H54 (cell line): ENCODE measurements around the gene PIK3R3.

Experiments used
- DNase-seq: peaks from one replicate; pipeline ENCODE4 v3.0.0; 2011; ENCODE audit warnings: low spot score, mixed read lengths; ENCODE audit not compliant: insufficient read length
- FAIRE-seq: peaks from 3 replicates; lab custom pipeline; 2011; peaks lifted over from hg19 to GRCh38; lab: Jason Lieb, UNC
- POLR2A ChIP-seq: IDR thresholded peaks from 2 replicates; pipeline ENCODE4 v1.6.1; 2011; ENCODE audit warnings: low read depth, mild to moderate bottlenecking, low read length

The PIK3R3 gene

DNA sequence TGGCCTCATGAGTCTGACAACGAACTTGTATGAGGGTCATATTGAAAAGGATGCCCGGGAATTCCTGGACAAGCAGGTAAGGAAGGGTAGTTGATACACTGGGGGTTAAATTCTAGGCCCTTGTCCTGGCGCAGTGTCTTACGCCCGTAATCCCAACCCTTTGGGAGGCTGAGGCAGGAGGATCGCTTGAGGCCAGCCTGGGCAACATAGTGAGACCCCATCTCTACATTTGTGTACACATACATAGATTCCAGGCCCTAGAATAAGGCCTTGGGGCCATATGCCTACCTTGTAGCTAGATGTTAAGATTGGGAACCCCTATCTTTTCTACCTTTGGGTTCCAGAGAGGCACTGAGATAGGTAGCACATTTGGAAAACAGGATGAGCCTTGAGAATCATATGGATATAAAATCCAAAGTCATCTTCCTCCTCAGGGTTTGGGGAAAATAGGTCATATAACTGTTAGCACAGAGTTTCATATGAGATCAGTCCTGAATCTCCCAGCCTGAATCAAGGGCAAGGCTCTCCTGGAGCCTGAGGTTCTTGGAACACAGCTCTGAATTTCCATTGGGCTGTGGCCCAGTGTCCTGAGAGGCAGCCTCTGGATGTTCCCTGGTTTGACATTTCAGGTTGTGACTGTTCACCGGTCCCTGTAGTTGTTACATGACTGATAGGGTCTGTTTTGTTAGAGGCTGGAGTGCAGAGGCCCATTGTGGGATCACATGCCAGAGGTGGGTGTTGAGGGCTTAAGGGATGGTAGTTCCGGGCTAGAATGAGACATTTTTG is 104.4 kb downstream of the PIK3R3 start:
- DNase-seq (no peak), FAIRE-seq (no peak)
- no peak for TF ChIP-seq POLR2A

GRCh38 chr1:46026531-46026930 is 105.9 kb downstream of the PIK3R3 start:
- DNase-seq: no peak
- FAIRE-seq: no peak
- no peak for TF ChIP-seq POLR2A

DNA sequence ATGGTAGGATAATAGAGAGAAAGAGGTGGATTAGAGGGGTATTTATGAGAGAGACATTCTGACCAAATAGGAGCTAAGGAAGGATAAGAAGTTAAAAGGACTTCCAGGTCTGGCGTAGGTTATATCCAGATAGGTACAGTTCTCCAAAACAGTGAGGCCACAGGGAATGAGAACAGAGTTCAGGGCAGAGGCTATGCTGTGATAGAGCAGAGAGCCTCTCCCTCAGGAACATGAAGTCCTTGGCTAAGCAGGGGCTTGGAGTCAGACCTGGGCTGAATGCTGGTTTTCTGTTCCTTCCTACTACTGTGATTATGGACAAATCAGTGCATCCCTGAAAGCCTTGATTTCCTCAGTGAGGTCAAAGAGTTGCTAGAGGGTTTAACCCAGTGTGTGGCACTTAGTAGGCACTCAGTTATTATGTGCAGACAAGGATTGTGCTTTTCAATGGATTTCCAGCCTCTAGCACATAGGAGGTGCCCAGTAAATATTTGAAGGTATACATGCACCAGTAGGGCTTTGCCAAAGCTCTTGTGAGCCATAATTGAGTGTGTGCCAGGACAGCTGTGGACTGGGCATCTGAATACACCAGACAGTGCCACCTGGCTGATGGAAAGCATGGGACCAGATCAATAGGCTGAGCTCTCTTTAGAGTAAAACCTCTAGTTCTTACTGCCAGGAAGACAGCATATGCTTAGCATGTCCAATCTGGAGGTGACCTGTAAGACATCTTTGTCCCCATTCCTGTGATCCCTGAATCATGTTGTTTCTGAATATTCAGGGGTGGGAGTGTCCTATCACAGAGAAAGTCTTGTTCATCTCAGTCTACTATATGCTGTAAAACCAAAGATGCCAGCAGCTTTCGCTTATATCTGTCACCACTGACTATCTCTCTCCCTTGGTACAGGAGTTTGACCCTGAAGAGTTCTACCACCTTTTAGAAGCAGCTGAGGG is 111.1 kb downstream of the PIK3R3 start:
- no peak for TF ChIP-seq POLR2A
- DNase-seq (no peak), FAIRE-seq (no peak)

- no peak for TF ChIP-seq POLR2A
- no peak for FAIRE-seq
These were observed 112.4 kb downstream of the PIK3R3 start for GRCh38 chr1:46020010-46020409.

GRCh38 chr1:46019348-46019747 is 113.1 kb downstream of the PIK3R3 start:
- FAIRE-seq (no peak), DNase-seq (no peak)
- no peak for TF ChIP-seq POLR2A

More at GRCh38 chr1:46020010-46020409, 112.4 kb downstream of the PIK3R3 start:
- no peak for DNase-seq

GRCh38 chr1:46017876-46018503 is 114.4 kb downstream of the PIK3R3 start:
- DNase-seq (no peak), FAIRE-seq (no peak)
- TF ChIP-seq POLR2A: no peak

DNA sequence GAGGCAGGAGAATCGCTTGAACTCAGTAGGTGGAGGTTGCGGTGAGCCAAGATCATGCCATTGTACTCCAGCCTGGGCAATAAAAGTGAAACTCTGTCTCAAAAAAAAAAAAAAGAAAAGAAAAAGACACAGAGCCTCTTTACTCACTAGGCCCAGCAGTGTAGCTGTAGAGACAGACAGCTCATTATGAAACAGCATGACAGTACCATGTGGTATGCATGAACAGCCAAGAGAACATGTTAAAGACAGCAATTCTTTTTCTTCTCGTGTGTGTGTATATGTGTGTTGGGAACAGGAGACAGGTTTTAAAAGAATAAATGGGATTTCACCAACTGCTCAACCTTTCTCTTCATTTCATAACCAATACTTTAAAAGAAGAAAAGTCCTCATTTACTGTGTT is 118.8 kb downstream of the PIK3R3 start:
- no peak for FAIRE-seq
- TF ChIP-seq POLR2A: no peak

DNA sequence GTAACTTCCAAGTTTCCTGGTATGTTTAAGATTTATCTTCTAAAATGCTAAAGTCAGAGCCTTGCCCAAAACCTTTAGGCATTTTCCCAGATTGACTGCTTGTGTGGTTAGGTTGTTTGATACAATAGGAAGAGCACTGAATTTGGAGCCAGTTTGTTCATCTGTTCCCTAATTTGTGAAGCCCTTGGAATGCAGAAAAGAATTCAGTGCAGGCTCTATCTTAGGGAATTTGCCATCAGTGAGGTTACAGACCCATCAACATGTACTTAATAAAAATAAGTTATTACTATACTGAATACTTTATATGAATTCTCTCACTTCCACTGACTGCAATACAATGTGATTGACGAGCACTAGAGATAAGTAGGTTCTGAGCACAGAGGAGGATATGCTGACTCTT is 120.2 kb downstream of the PIK3R3 start:
- no peak for DNase-seq
- FAIRE-seq: no peak
- no peak for TF ChIP-seq POLR2A

More for the DNA sequence above, 118.8 kb downstream of the PIK3R3 start:
- DNase-seq: no peak

- DNase-seq: no peak
- FAIRE-seq: no peak
- TF ChIP-seq POLR2A: no peak
These were observed 121.2 kb downstream of the PIK3R3 start for GRCh38 chr1:46011121-46011695.

DNA sequence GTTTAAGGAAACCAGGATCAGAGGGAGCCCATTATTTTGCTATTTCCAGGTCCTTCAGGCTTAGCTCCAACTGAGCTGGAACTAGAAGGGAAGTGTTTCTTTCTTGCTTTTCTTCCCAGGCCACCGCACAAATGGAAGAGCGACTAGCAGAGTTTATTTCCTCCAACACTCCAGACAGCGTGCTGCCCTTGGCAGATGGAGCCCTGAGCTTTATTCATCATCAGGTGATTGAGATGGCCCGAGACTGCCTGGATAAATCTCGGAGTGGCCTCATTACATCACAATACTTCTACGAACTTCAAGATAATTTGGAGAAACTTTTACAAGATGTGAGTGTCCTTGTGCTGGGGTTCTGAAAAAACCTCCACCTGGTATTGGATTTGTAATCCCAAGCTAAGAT is 121.8 kb downstream of the PIK3R3 start:
- no peak for TF ChIP-seq POLR2A
- FAIRE-seq (no peak), DNase-seq (no peak)

DNA sequence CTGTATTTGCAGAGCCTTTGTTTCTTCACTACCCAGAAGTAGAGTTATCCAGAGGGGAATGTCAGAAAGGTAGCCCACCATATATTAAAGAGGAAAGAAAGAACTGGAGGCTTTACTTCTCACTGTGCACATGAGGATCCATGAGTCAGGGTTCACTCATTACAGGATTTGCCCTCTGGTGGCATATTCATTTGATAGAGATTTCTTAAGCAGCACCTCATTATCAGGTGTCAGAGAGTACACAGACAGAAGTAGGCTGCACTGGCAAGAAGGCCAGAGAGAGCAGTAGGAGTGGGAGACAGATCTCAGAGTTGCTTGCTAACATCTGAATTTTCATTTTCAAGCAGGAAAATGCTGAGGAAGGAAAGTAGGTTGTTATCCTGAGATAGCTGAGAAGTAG is 123.8 kb downstream of the PIK3R3 start:
- DNase-seq: no peak
- no peak for TF ChIP-seq POLR2A
- no peak for FAIRE-seq

GRCh38 chr1:46005594-46005993 is 126.8 kb downstream of the PIK3R3 start:
- TF ChIP-seq POLR2A: no peak
- DNase-seq (no peak), FAIRE-seq (no peak)

DNA sequence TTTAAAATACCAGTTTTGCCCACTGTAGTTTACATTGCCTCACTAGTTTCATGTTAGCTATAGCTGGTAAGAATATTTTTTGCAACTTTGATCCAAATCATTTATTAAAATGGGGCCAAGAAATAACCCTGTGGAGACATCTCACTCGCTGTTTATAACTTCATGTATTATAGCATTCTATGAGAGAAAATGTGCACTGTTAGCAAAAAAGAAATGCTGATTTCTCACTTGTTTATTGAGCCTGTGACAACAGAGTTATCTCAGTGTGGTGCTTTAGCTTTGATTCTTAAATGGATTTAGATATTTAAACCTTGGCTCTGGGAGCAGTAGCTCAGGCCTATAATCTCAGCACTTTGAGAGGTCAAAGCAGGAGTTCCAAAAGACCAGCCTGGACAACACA is 127.9 kb downstream of the PIK3R3 start:
- DNase-seq (no peak), FAIRE-seq (no peak)
- TF ChIP-seq POLR2A: no peak
